K562 (cell line): ENCODE data around the gene RPL38. TPM values are rescaled to one million over a fixed set of nuclear protein-coding genes. Genes with fewer than 3 reads are reported as not detected.

Experiments
- ATAC-seq: fragments of 200-7000 bp; cut with Tn5 transposase; 3 replicates; pipeline ENCODE4 v1.9.1; 2020; ENCODE audit warnings: moderate library complexity
- BruUV-seq: library from RNA; stranded (reverse); fragments of 400-500 nt; replicated peaks from 2 replicates; lab custom pipeline; 2021; lab: Mats Ljungman, UMichigan
- CTCF ChIA-PET: fragments of 300-600 bp; formaldehyde crosslinking; extraction: SDS; loops from one replicate; lab custom pipeline; 2021; ENCODE audit warnings: low intra/inter-chr PET ratio; lab: Yijun Ruan, JAX
- POLR2A ChIA-PET: fragments of 300-600, 350-650 bp; sonication (Branson Sonifier 250); formaldehyde crosslinking; extraction: SDS; loops from one replicate; lab custom pipeline; 2021; ENCODE audit warnings: antibody characterized with exemption, inconsistent platforms; lab: Yijun Ruan, JAX
- DNase-seq, 4 experiments: peaks; one replicate each; pipeline versions ENCODE4 v3.0.0 to v3.0.0-alpha.2; 2011 to 2018; ENCODE audit warnings: low spot score in 3 of 4, mixed read lengths in 3 of 4; ENCODE audit errors: extremely low read depth in 1 of 4
- FAIRE-seq: peaks from 2 replicates; lab custom pipeline; 2011; peaks lifted over from hg19 to GRCh38; lab: Jason Lieb, UNC
- H2AFZ ChIP-seq: 2 replicates; pipeline ENCODE4 v1.6.0; 2011; ENCODE audit warnings: low read depth, low read length, control low read depth, inconsistent platforms
- H3K27ac ChIP-seq: fragments of 200-600 bp; 3 replicates; pipeline ENCODE4 v1.8.0; 2011; ENCODE audit warnings: low read depth, mild to moderate bottlenecking, control low read depth, inconsistent platforms, low read length, moderate library complexity, mixed read lengths; ENCODE audit errors: extremely low read depth
- H3K27me3 ChIP-seq, 2 experiments: fragments of 300-600 bp in 1 of 2; 2 replicates in 1 of 2; 3 replicates in 1 of 2; pipeline versions ENCODE4 v1.6.0 to v1.8.0; 2011; ENCODE audit warnings: inconsistent platforms in 2 of 2, low read length in 2 of 2, mild to moderate bottlenecking in 1 of 2, mixed read lengths in 1 of 2, moderate library complexity in 1 of 2; ENCODE audit not compliant: control insufficient read depth in 2 of 2, insufficient read depth in 2 of 2
- H3K36me3 ChIP-seq: fragments of 300-600 bp; 3 replicates; pipeline ENCODE4 v1.8.0; 2011; ENCODE audit warnings: mild to moderate bottlenecking, low read length, inconsistent platforms; ENCODE audit not compliant: control insufficient read depth, insufficient read depth
- H3K4me1 ChIP-seq, 2 experiments: fragments of 200-600 bp in 1 of 2; replicated peaks in 1 of 2; 2 replicates in 1 of 2; 3 replicates in 1 of 2; pipeline versions ENCODE4 v1.5.1 to v1.8.0; 2011; ENCODE audit warnings: inconsistent platforms in 2 of 2, low read length in 2 of 2, mild to moderate bottlenecking in 1 of 2, mixed read lengths in 1 of 2, moderate library complexity in 1 of 2; ENCODE audit not compliant: control insufficient read depth in 2 of 2, insufficient read depth in 2 of 2
- H3K4me2 ChIP-seq: 2 replicates; pipeline ENCODE4 v1.6.1; 2011; ENCODE audit warnings: low read length, control low read depth, inconsistent platforms, mixed read lengths; ENCODE audit not compliant: insufficient read depth
- H3K4me3 ChIP-seq: fragments of 200-600 bp; sonication (generic), shearing (Covaris generic); 2 replicates; pipeline ENCODE4 v1.5.1; 2016; ENCODE audit warnings: control low read depth, inconsistent platforms
- H3K79me2 ChIP-seq: fragments of 200-600 bp; 3 replicates; pipeline ENCODE4 v1.8.0; 2011; ENCODE audit warnings: low read length, inconsistent platforms; ENCODE audit not compliant: control insufficient read depth, insufficient read depth
- H3K9ac ChIP-seq, 2 experiments: 2 replicates each; pipeline versions ENCODE4 v1.6.0 to v1.6.1; 2011; ENCODE audit warnings: low read depth in 2 of 2, low read length in 2 of 2, control low read depth in 1 of 2, inconsistent platforms in 1 of 2, mild to moderate bottlenecking in 1 of 2, mixed read lengths in 1 of 2; ENCODE audit not compliant: insufficient read depth in 1 of 2
- H3K9me1 ChIP-seq: one replicate; pipeline ENCODE4 v1.6.0; 2011; ENCODE audit warnings: inconsistent platforms, mild to moderate bottlenecking, low read length, moderate library complexity; ENCODE audit not compliant: control insufficient read depth, insufficient read depth
- H3K9me3 ChIP-seq: replicated peaks from 2 replicates; pipeline ENCODE4 v1.5.1; 2011; ENCODE audit warnings: low read depth, low read length, inconsistent platforms; ENCODE audit not compliant: control insufficient read depth, insufficient read depth
- H4K20me1 ChIP-seq: replicated peaks from 2 replicates; pipeline ENCODE4 v1.6.1; 2011; ENCODE audit warnings: low read length, inconsistent platforms, mixed read lengths; ENCODE audit not compliant: control insufficient read depth, insufficient read depth
- FOXA3 ChIP-seq, 2 experiments: fragments of 450-650 bp in 1 of 2; sonication (generic) in 1 of 2; formaldehyde crosslinking; IDR thresholded peaks in 1 of 2; conservative IDR thresholded peaks in 1 of 2; 2 replicates each; pipeline versions ENCODE4 v1.4.0 to v1.8.0; 2020 to 2022; ENCODE audit warnings: mild to moderate bottlenecking in 2 of 2, missing genetic modification reagents in 1 of 2
- GATA2 ChIP-seq: sonication (generic); formaldehyde crosslinking; IDR thresholded peaks from 2 replicates; pipeline ENCODE4 v1.4.0; 2020; ENCODE audit warnings: mild to moderate bottlenecking, missing genetic modification reagents
- KDM1A ChIP-seq, 2 experiments: fragments of 450-650 bp; IDR thresholded peaks; 2 replicates each; pipeline ENCODE4 v1.6.1; 2016; ENCODE audit warnings: mild to moderate bottlenecking in 2 of 2
- KHSRP ChIP-seq: fragments of 450-650 bp; IDR thresholded peaks from 2 replicates; pipeline ENCODE4 v1.6.1; 2017
- NFIC ChIP-seq: fragments of 450-650 bp; IDR thresholded peaks from 2 replicates; pipeline ENCODE4 v1.6.1; 2017; ENCODE audit warnings: mild to moderate bottlenecking, inconsistent platforms
- PCBP2 ChIP-seq: fragments of 200-400 bp; formaldehyde crosslinking; IDR thresholded peaks from 2 replicates; pipeline ENCODE4 v1.6.1; 2018; ENCODE audit warnings: low read length, low read depth, mild to moderate bottlenecking, moderate library complexity; ENCODE audit not compliant: poor library complexity, severe bottlenecking
- ZNF57 ChIP-seq: fragments of 450-650 bp; formaldehyde crosslinking; IDR thresholded peaks from 2 replicates; pipeline ENCODE4 v1.4.0; 2020; ENCODE audit warnings: mild to moderate bottlenecking, moderate library complexity
- WGBS: fragments of 100-300 bp; shearing (Covaris generic); methylation state at CpG from one replicate; pipeline ENCODE4 v1.1.6; 2016; ENCODE audit warnings: low coverage, mixed read lengths; ENCODE audit not compliant: insufficient coverage; ENCODE audit errors: missing lambda C conversion rate; 5-methylcytosine and 5-hydroxymethylcytosine counted together
- in situ Hi-C: fragments of 300-500 bp; cut with MboI; formaldehyde crosslinking; loops from 4 replicates; pipeline ENCODE4 v1.15.0; 2018; ENCODE audit warnings: inconsistent platforms, mixed read lengths
- intact Hi-C: fragments of 100-400 bp; cut with micrococcal nuclease; formaldehyde crosslinking; loops from 2 replicates; pipeline ENCODE4 v1.14.2; 2022
- polyA plus RNA-seq, 8 experiments: library from polyadenylated mRNA; depleted of rRNA in 4 of 8; stranded (reverse) in 5 of 8; unstranded in 3 of 8; fragments of >200 nt; fragmentation: Nextera tagmentation in 2 of 8; fragmentation: Illumina TruSeq in 1 of 8; extraction: Ambion mirVana in 2 of 8; extraction: Trizol in 1 of 8; gene quantifications; 2 replicates each; pipeline versions ENCODE4 v1.2.1 to v1.2.3, GENCODE V29; 2011 to 2014; ENCODE audit warnings: inconsistent platforms in 1 of 8, missing spikeins in 1 of 8
- total RNA-seq, 7 experiments: library from RNA; depleted of rRNA in 6 of 7; stranded (reverse); fragments of >200 nt in 6 of 7; fragmentation: Illumina TruSeq in 2 of 7; extraction: Trizol in 2 of 7; gene quantifications; 2 replicates each; pipeline versions ENCODE4 v1.2.1 to v1.2.3, GENCODE V29; 2011 to 2021; ENCODE audit warnings: low replicate concordance in 1 of 7
- TF ChIP-seq, protein P1 (sequence below): fragments of 250-450 bp; sonication (Bioruptor Pico); IDR thresholded peaks from 2 replicates; pipeline ENCODE4 v1.4.0; 2020; ENCODE audit warnings: borderline replicate concordance

Gene RPL38
- total and polyA plus RNA-seq, 9 of the 15 experiments (the other 6 are each of a cell fraction or from before 2014, with no cell fraction given): 1,224 to 3,864 (median 1,939) TPM

DNA sequence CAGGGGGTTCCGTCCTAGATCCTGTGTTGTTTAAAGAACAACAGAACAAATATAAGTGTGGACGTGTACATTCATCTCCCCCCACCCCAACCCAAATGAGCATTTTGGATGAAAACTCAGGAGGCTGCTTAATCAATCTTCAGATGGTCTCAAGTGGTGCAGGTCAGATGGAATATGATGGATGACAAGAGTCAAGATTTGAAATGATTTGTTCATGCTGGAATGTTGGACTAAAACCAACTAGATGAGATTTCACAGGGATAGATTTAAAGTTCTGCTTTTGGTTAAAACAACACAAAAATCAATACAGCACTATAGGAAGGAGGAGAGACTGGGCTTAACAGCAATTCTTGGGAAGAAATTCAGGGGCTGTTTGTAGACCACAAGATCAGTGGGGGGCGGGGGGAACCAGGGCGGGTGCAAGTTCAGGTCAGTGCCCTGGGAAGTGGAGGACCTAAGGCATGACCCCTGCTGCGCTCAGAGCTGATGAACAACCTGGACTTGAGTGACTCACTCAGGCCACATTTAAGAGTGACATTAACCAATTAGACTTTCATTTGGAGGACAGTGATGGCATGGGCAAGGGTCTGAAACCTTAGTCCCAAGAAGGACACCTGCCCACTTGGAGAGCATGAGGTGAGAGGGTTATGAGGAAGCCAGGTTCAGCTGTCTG is 25.0 kb downstream of the RPL38 start:
- Histone ChIP-seq H3K27ac (no peak overlapping the region), H3K9me3 (no peaks in the 10 kb centered on the region), H3K9me1 (no peaks in the 10 kb centered on the region), H3K27me3 (peaks cover 0 to 12% of the 10 kb centered on the region in 2 experiments; a peak in 3 of 5 replicates), H2AFZ (no peak overlapping the region), H3K36me3 (no peaks in the 10 kb centered on the region), H4K20me1 (0 out of 2 replicates have a peak, but pooled peaks cover 3% of the 10 kb centered on the region), H3K4me3 (no peak overlapping the region), H3K4me2 (no peak overlapping the region), H3K4me1 (peaks cover 5 to 19% of the 10 kb centered on the region in 2 experiments; a peak in 4 of 5 replicates), H3K79me2 (no peaks in the 10 kb centered on the region), H3K9ac (no peak overlapping the region)
- no peak for TF ChIP-seq ZNF57
- TF ChIP-seq KHSRP: no peak
- no peak for TF ChIP-seq FOXA3 (CRISPR knock-in tag; conservative IDR thresholded peaks at IDR 0.05 in 1 of 2, IDR thresholded peaks at IDR 0.05 in 1 of 2)
- TF ChIP-seq GATA2 (CRISPR knock-in tag): no peak
- no peak for TF ChIP-seq PCBP2
- TF ChIP-seq KDM1A (IDR thresholded peaks at IDR 0.05): peak; percentile 61 to 75
- 0 out of 2 replicates have a peak, but pooled peaks have one; percentile 3 for TF ChIP-seq NFIC
- TF ChIP-seq, protein P1, sequence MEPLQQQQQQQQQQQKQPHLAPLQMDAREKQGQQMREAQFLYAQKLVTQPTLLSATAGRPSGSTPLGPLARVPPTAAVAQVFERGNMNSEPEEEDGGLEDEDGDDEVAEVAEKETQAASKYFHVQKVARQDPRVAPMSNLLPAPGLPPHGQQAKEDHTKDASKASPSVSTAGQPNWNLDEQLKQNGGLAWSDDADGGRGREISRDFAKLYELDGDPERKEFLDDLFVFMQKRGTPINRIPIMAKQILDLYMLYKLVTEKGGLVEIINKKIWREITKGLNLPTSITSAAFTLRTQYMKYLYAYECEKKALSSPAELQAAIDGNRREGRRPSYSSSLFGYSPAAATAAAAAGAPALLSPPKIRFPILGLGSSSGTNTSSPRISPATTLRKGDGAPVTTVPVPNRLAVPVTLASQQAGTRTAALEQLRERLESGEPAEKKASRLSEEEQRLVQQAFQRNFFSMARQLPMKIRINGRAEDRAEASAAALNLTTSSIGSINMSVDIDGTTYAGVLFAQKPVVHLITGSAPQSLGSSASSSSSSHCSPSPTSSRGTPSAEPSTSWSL (CRISPR knock-in tag): no peak
- POLR2A ChIA-PET: interaction anchor here (0.6 to 0.7 kb wide), 2 partner anchors 9 to 32 kb away, joined by 3 to 4 read pairs; no protein-coding TSS in a partner anchor
- in situ Hi-C loops (no loop called here), intact Hi-C loops (no loop called here)
- DNase-seq: peak in 3 of 4 experiments; percentile 32 to 39 (median 35)
- FAIRE-seq: no peak
- ATAC-seq: no peak
- no TSS peak for BruUV-seq
- 16% methylated on average over 4 of the region's 5 CpGs for WGBS
- CTCF ChIA-PET: no interaction called here
